Head of caudate nucleus (tissue), 42 donors: ENCODE data around the gene TMEM178A.
"Not testable (repeated sequence)": the region's sequence is repeated elsewhere in the genome, so short reads cannot be mapped to it uniquely, and the experiment has no call there.

Source experiments
- DNase-seq, 42 donors: peaks; one replicate each; pipeline versions ENCODE4 v3.0.0 to v3.0.0-alpha.2; 2020 to 2021; ENCODE audit warnings: mixed read lengths in 7 of 42
- intact Hi-C: fragments of 100-400 bp; cut with DNase I; formaldehyde crosslinking; loops from one replicate; pipeline ENCODE4 v1.15.0; 2022

The TMEM178A gene

GRCh38 chr2:39645826-39646225, 19.9 kb upstream of the TMEM178A start:
- no peak for DNase-seq
- intact Hi-C loops: no loop called here

- DNase-seq: no peak
- intact Hi-C loops: no loop called here
Observed at GRCh38 chr2:39646267-39646666, 19.4 kb upstream of the TMEM178A start.

- no peak for DNase-seq
- intact Hi-C loops: no loop called here
Observed at GRCh38 chr2:39647104-39647765, 18.5 kb upstream of the TMEM178A start.

- intact Hi-C loops: no loop called here
Observed at GRCh38 chr2:39648580-39648979, 17.1 kb upstream of the TMEM178A start.

GRCh38 chr2:39649511-39649910, 16.2 kb upstream of the TMEM178A start:
- intact Hi-C loops: no loop called here
- no peak for DNase-seq

More at GRCh38 chr2:39648580-39648979, 17.1 kb upstream of the TMEM178A start:
- DNase-seq: no peak

GRCh38 chr2:39650468-39650867, 15.2 kb upstream of the TMEM178A start:
- DNase-seq: no peak
- intact Hi-C loops: no loop called here

GRCh38 chr2:39656215-39656614, 9.5 kb upstream of the TMEM178A start:
- DNase-seq, intact Hi-C loops: not testable (repeated sequence)

- no peak for DNase-seq
- intact Hi-C loops: no loop called here
Observed at GRCh38 chr2:39657287-39657937, 8.3 kb upstream of the TMEM178A start.

GRCh38 chr2:39658371-39658770, 7.3 kb upstream of the TMEM178A start:
- intact Hi-C loops: no loop called here
- DNase-seq: no peak

GRCh38 chr2:39659765-39660611, 5.7 kb upstream of the TMEM178A start:
- no peak for DNase-seq
- intact Hi-C loops: no loop called here

- intact Hi-C loops: no loop called here
- no peak for DNase-seq
Observed at GRCh38 chr2:39660612-39661236, 5.0 kb upstream of the TMEM178A start.

- intact Hi-C loops: no loop called here
- no peak for DNase-seq
Observed at GRCh38 chr2:39661826-39662225, 3.9 kb upstream of the TMEM178A start.

GRCh38 chr2:39663187-39663930, 2.4 kb upstream of the TMEM178A start:
- no peak for DNase-seq
- intact Hi-C loops: no loop called here

GRCh38 chr2:39664232-39664887, 1.4 kb upstream of the TMEM178A start:
- intact Hi-C loops: no loop called here
- no peak for DNase-seq

- peak in 1 of 42 donors; percentile 40 for DNase-seq
- intact Hi-C loops: no loop called here
Observed at GRCh38 chr2:39664888-39665591, 677 bp upstream of the TMEM178A start.

- DNase-seq: peak in 12 of 42 donors; percentile 4 to 52 (median 29)
- intact Hi-C loops: no loop called here
Observed at GRCh38 chr2:39666491-39667101, 879 bp downstream of the TMEM178A start.

GRCh38 chr2:39667104-39667885, 1.6 kb downstream of the TMEM178A start:
- DNase-seq: no peak
- intact Hi-C loops: no loop called here
